Body of pancreas (tissue), 4 donors: Measurements from ENCODE around the gene DNM3. TPM values are rescaled to one million over a fixed set of nuclear protein-coding genes. Genes with fewer than 3 reads are reported as not detected.

Experiments
- ATAC-seq: fragments of 150-250 bp; one replicate; pipeline ENCODE4 v1.9.1; 2016
- DNase-seq, 4 donors: peaks; one replicate each; pipeline ENCODE4 v3.0.0-alpha.2; 2019
- H3K27ac ChIP-seq, 4 donors: fragments of 200-600 bp; sonication (generic); 1 replicate in 3 of 4; 2 replicates in 1 of 4; pipeline versions ENCODE4 v1.5.1 to v1.6.1; 2016 to 2019; ENCODE audit warnings: mild to moderate bottlenecking in 1 of 4, mixed read lengths in 1 of 4, moderate library complexity in 1 of 4
- H3K27me3 ChIP-seq, 2 donors: fragments of 200-600 bp; sonication (generic); one replicate each; pipeline ENCODE4 v1.6.0; 2016; ENCODE audit warnings: mild to moderate bottlenecking in 1 of 2
- H3K36me3 ChIP-seq, 2 donors: fragments of 200-600 bp; sonication (generic); replicated peaks in 1 of 2; 2 replicates each; pipeline ENCODE4 v1.5.1; 2016; ENCODE audit warnings: low read depth in 2 of 2; ENCODE audit not compliant: insufficient read depth in 1 of 2
- H3K4me1 ChIP-seq: fragments of 200-600 bp; sonication (generic); one replicate; pipeline ENCODE4 v1.6.0; 2016
- H3K4me3 ChIP-seq, 2 donors: fragments of 200-600 bp; sonication (generic); 1 replicate in 1 of 2; 2 replicates in 1 of 2; pipeline ENCODE4 v1.5.1; 2016 to 2019
- H3K9me3 ChIP-seq, 3 donors: fragments of 200-600 bp; sonication (generic); 1 replicate in 2 of 3; 2 replicates in 1 of 3; pipeline ENCODE4 v1.5.1; 2016
- POLR2A ChIP-seq, 3 donors: fragments of 450-650 bp; IDR thresholded peaks; one replicate each; pipeline ENCODE4 v1.6.1; 2016; ENCODE audit warnings: antibody characterized with exemption in 3 of 3, mild to moderate bottlenecking in 2 of 3
- WGBS, 2 donors: methylation state at CpG; one replicate each; pipeline ENCODE4 v1.1.5; 2017; 5-methylcytosine and 5-hydroxymethylcytosine counted together
- intact Hi-C: fragments of 100-400 bp; cut with DNase I; formaldehyde crosslinking; loops from one replicate; pipeline ENCODE4 v1.15.1; 2023
- total RNA-seq, 2 donors: library from RNA; depleted of rRNA; stranded (reverse); fragments of >200 nt; gene quantifications; one replicate each; pipeline ENCODE4 v1.1.0, GENCODE V29; 2016
- TF ChIP-seq, protein P1 (sequence below), 7 experiments: fragments of 450-650 bp in 4 of 7; fragments of 200-600 bp in 3 of 7; sonication (generic) in 3 of 7; IDR thresholded peaks; one replicate each; pipeline ENCODE4 v1.5.1; 2016 to 2019; ENCODE audit warnings: antibody characterized with exemption in 7 of 7

The DNM3 gene
- total RNA-seq, 2 donors from 2014 or later, result 2.9 to 4.0 TPM

DNA sequence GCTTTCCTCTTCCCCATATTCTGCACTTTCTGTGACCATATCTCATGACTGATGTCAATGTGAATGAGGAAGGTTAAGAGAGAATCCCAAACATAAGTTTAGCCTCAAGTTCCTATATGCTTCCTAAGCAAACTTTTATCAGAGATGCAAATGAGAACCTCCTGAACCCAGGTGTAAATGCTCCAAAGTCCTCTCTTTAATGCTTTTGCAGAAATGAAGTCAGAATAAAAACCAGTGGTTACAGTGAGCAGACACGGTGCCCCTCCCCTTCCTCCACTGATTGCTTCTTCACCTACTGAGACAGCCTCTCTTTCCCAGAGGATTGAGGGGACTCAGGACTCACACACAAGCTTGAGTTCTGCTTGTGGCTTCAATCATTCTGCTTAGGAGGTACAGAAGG lies 614.2 kb downstream of the DNM3 start:
- H3K36me3 ChIP-seq, result no peaks in the 10 kb centered on the region
- H3K4me3 ChIP-seq, result no peak overlapping the region
- no peaks in the 10 kb centered on the region for H3K9me3 ChIP-seq
- no peaks in the 10 kb centered on the region for H3K27me3 ChIP-seq
- intact Hi-C loops, result no loop called here
- peaks cover 51% of the 10 kb centered on the region for H3K4me1 ChIP-seq
- WGBS, 2 donors, result 75% methylated on average over 1 of the region's 1 CpG
- DNase-seq (no peak), ATAC-seq (no peak)
- no peak overlapping the region for H3K27ac ChIP-seq
- TF ChIP-seq, protein P1, sequence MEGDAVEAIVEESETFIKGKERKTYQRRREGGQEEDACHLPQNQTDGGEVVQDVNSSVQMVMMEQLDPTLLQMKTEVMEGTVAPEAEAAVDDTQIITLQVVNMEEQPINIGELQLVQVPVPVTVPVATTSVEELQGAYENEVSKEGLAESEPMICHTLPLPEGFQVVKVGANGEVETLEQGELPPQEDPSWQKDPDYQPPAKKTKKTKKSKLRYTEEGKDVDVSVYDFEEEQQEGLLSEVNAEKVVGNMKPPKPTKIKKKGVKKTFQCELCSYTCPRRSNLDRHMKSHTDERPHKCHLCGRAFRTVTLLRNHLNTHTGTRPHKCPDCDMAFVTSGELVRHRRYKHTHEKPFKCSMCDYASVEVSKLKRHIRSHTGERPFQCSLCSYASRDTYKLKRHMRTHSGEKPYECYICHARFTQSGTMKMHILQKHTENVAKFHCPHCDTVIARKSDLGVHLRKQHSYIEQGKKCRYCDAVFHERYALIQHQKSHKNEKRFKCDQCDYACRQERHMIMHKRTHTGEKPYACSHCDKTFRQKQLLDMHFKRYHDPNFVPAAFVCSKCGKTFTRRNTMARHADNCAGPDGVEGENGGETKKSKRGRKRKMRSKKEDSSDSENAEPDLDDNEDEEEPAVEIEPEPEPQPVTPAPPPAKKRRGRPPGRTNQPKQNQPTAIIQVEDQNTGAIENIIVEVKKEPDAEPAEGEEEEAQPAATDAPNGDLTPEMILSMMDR (IDR thresholded peaks at IDR 0.05), result no peak
- no peak for TF ChIP-seq POLR2A (IDR thresholded peaks at IDR 0.05)

DNA sequence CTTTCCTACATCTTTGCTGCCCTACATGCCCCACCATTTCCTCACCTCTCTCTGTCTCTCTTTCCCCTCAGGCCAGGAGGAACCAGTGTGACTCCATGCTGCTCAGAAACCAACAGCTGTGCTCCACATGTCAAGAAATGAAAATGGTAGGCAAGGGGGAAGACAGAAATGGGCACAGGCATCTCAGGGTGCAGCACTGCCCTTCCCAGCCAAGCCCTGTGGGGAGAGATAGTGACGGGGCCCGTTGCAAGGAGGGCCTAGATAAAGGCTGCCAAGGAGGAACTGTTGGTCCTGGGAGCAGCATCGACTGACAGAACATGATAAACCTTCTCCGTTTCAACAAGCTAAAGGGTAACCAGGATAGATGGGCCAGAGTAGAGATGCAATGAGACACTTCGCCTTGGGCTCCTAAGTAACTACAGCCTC lies 615.1 kb downstream of the DNM3 start:
- Histone ChIP-seq H3K36me3 (no peaks in the 10 kb centered on the region), H3K9me3 (no peaks in the 10 kb centered on the region), H3K4me3 (no peak overlapping the region), H3K4me1 (peaks cover 42% of the 10 kb centered on the region), H3K27me3 (no peaks in the 10 kb centered on the region), H3K27ac (peak overlapping the region in 1 of 4 donors; percentile 4)
- intact Hi-C loops, result no loop called here
- no peak for DNase-seq
- no peak for TF ChIP-seq POLR2A (IDR thresholded peaks at IDR 0.05)
- TF ChIP-seq, protein P1 (IDR thresholded peaks at IDR 0.05), result no peak
- WGBS, 2 donors, result 59 to 79% methylated on average over 5 of the region's 5 CpGs
- ATAC-seq, result no peak

DNA sequence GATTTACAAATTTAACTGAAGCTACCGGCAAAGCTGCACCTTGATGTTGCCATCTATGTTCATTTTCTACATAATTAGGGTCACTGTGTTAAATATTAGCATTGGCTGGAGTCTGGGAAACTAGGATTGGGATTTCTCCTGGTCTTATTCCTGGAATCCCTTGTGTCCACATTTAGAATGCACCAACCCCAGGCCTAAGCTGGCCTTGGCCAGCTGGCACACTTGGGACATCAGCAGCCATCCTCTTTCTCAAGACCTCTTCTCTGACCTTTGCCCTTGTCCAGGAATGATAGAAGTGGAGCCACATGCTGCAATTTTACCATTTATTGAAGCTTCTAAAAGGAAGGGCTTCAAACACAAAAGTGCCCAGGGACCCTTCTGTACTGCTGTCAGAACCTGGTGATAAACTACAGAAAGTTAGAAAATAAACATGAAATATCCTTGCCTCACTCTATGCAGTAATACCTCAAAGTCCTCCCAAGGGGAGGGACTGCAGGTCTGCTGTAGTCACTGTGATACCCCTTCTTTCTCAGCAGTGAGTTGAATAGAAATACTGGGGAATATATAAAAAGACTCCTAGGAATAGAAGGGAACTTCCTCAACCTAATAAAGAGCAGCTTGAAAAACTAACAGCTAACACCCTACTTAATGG lies 616.3 kb downstream of the DNM3 start:
- H3K4me1 ChIP-seq, result peaks cover 30% of the 10 kb centered on the region
- 44 to 79% methylated on average over 1 of the region's 1 CpG for WGBS, 2 donors

GRCh38 chr1:172460177-172460576 lies 618.9 kb downstream of the DNM3 start:
- no peak for DNase-seq
- H3K4me3 ChIP-seq, result no peak overlapping the region
- no peaks in the 10 kb centered on the region for H3K36me3 ChIP-seq
- ATAC-seq, result no peak
- peaks cover 10% of the 10 kb centered on the region for H3K4me1 ChIP-seq
- H3K9me3 ChIP-seq, result no peaks in the 10 kb centered on the region
- WGBS, 2 donors, result 78 to 81% methylated on average over 1 of the region's 1 CpG
- no peaks in the 10 kb centered on the region for H3K27me3 ChIP-seq
- no peak overlapping the region for H3K27ac ChIP-seq
- intact Hi-C loops, result no loop called here
- TF ChIP-seq, protein P1 (IDR thresholded peaks at IDR 0.05), result no peak
- no peak for TF ChIP-seq POLR2A (IDR thresholded peaks at IDR 0.05)

More for the DNA sequence above, 616.3 kb downstream of the DNM3 start:
- DNase-seq, result peak in 3 of 4 donors; percentile 66 to 73 (median 73)
- Histone ChIP-seq H3K27me3 (no peaks in the 10 kb centered on the region), H3K36me3 (no peaks in the 10 kb centered on the region), H3K9me3 (no peaks in the 10 kb centered on the region), H3K27ac (peak overlapping the region in 3 of 4 donors; percentile 4 to 54 (median 6)), H3K4me3 (no peak overlapping the region)
- TF ChIP-seq, protein P1 (IDR thresholded peaks at IDR 0.05), result no peak
- no peak for TF ChIP-seq POLR2A (IDR thresholded peaks at IDR 0.05)
- intact Hi-C loops, result no loop called here
- peak; percentile 76 for ATAC-seq

- H3K9me3 ChIP-seq, result no peaks in the 10 kb centered on the region
- no peaks in the 10 kb centered on the region for H3K27me3 ChIP-seq
- 83 to 89% methylated on average over 1 of the region's 1 CpG for WGBS, 2 donors
- TF ChIP-seq POLR2A (IDR thresholded peaks at IDR 0.05), result no peak
- TF ChIP-seq, protein P1 (IDR thresholded peaks at IDR 0.05), result no peak
- no peaks in the 10 kb centered on the region for H3K36me3 ChIP-seq
- H3K4me3 ChIP-seq, result no peak overlapping the region
- peaks cover 17% of the 10 kb centered on the region for H3K4me1 ChIP-seq
- no peak overlapping the region for H3K27ac ChIP-seq
- DNase-seq (no peak), ATAC-seq (no peak)
- intact Hi-C loops, result no loop called here
Observed at GRCh38 chr1:172460887-172461315, 619.6 kb downstream of the DNM3 start.
